Measurements from ENCODE around the gene MYBBP1A. TPM values are rescaled to one million over a fixed set of nuclear protein-coding genes. Genes with fewer than 3 reads are reported as not detected.

Gene MYBBP1A
- total RNA-seq, 1 donor from 2014 or later: 47.1 TPM

GRCh38 chr17:4527566-4528125, 27.5 kb downstream of the MYBBP1A start:
- H3K36me3 ChIP-seq: no peaks in the 10 kb centered on the region
- no peaks in the 10 kb centered on the region for H3K9me3 ChIP-seq
- TF ChIP-seq CTCF (IDR thresholded peaks at IDR 0.05) (no peak), POLR2AphosphoS5 (IDR thresholded peaks at IDR 0.05; ENCODE audit: insufficient read depth in 1 of 2, low read depth in 1 of 2) (no peak), POLR2A (IDR thresholded peaks at IDR 0.05) (no peak)
- no peaks in the 10 kb centered on the region for H3K27me3 ChIP-seq
- H3K4me3 ChIP-seq: no peak overlapping the region
- no peak overlapping the region for H3K27ac ChIP-seq
- intact Hi-C loops (cut with DNase I): no loop called here
- H3K4me1 ChIP-seq: peaks cover 16% of the 10 kb centered on the region
- no peak for DNase-seq (ENCODE audit: extremely low spot score in 2 of 2)

- DNase-seq (ENCODE audit: extremely low spot score in 2 of 2): no peak
- TF ChIP-seq CTCF (IDR thresholded peaks at IDR 0.05): no peak
- no peak for TF ChIP-seq POLR2A (IDR thresholded peaks at IDR 0.05)
- TF ChIP-seq POLR2AphosphoS5 (IDR thresholded peaks at IDR 0.05; ENCODE audit: insufficient read depth in 1 of 2, low read depth in 1 of 2): no peak
- intact Hi-C loops (cut with DNase I): no loop called here
Measured at GRCh38 chr17:4527134-4527533, 28.1 kb downstream of the MYBBP1A start.

GRCh38 chr17:4525691-4526397, 29.3 kb downstream of the MYBBP1A start:
- no peak for TF ChIP-seq POLR2AphosphoS5 (IDR thresholded peaks at IDR 0.05; ENCODE audit: insufficient read depth in 1 of 2, low read depth in 1 of 2)
- TF ChIP-seq CTCF (IDR thresholded peaks at IDR 0.05): no peak
- no peak for TF ChIP-seq POLR2A (IDR thresholded peaks at IDR 0.05)
- Histone ChIP-seq H3K36me3 (no peaks in the 10 kb centered on the region), H3K27me3 (no peaks in the 10 kb centered on the region), H3K9me3 (no peaks in the 10 kb centered on the region), H3K27ac (no peak overlapping the region), H3K4me1 (peaks cover 26% of the 10 kb centered on the region), H3K4me3 (no peak overlapping the region)
- intact Hi-C loops (cut with DNase I): no loop called here
- no peak for DNase-seq (ENCODE audit: extremely low spot score in 2 of 2)

More at GRCh38 chr17:4527134-4527533, 28.1 kb downstream of the MYBBP1A start:
- Histone ChIP-seq H3K36me3 (no peaks in the 10 kb centered on the region), H3K27me3 (no peaks in the 10 kb centered on the region), H3K4me3 (no peak overlapping the region), H3K9me3 (no peaks in the 10 kb centered on the region), H3K27ac (no peak overlapping the region), H3K4me1 (peaks cover 16% of the 10 kb centered on the region)

- Histone ChIP-seq H3K36me3 (no peaks in the 10 kb centered on the region), H3K9me3 (no peaks in the 10 kb centered on the region), H3K27ac (no peak overlapping the region), H3K4me1 (peaks cover 39% of the 10 kb centered on the region), H3K27me3 (no peaks in the 10 kb centered on the region), H3K4me3 (no peak overlapping the region)
- intact Hi-C loops (cut with DNase I): no loop called here
- DNase-seq (ENCODE audit: extremely low spot score in 2 of 2): no peak
- TF ChIP-seq POLR2AphosphoS5 (IDR thresholded peaks at IDR 0.05; ENCODE audit: insufficient read depth in 1 of 2, low read depth in 1 of 2) (no peak), POLR2A (IDR thresholded peaks at IDR 0.05) (no peak), CTCF (IDR thresholded peaks at IDR 0.05) (no peak)
Measured at GRCh38 chr17:4523946-4524345, 31.2 kb downstream of the MYBBP1A start.

GRCh38 chr17:4522661-4523060, 32.5 kb downstream of the MYBBP1A start:
- Histone ChIP-seq H3K36me3 (no peaks in the 10 kb centered on the region), H3K27ac (no peak overlapping the region), H3K9me3 (no peaks in the 10 kb centered on the region), H3K4me1 (peaks cover 35% of the 10 kb centered on the region), H3K27me3 (no peaks in the 10 kb centered on the region), H3K4me3 (no peak overlapping the region)
- intact Hi-C loops (cut with DNase I): no loop called here
- no peak for DNase-seq (ENCODE audit: extremely low spot score in 2 of 2)
- TF ChIP-seq CTCF (IDR thresholded peaks at IDR 0.05): no peak
- TF ChIP-seq POLR2A (IDR thresholded peaks at IDR 0.05): no peak
- no peak for TF ChIP-seq POLR2AphosphoS5 (IDR thresholded peaks at IDR 0.05; ENCODE audit: insufficient read depth in 1 of 2, low read depth in 1 of 2)
